ENCODE data around the gene CBL. TPM values are rescaled to one million over a fixed set of nuclear protein-coding genes. Genes with fewer than 3 reads are reported as not detected.

Gene CBL
- total RNA-seq, 2 donors from 2014 or later, result 8.5 to 14.5 TPM

- TF ChIP-seq, protein P1, sequence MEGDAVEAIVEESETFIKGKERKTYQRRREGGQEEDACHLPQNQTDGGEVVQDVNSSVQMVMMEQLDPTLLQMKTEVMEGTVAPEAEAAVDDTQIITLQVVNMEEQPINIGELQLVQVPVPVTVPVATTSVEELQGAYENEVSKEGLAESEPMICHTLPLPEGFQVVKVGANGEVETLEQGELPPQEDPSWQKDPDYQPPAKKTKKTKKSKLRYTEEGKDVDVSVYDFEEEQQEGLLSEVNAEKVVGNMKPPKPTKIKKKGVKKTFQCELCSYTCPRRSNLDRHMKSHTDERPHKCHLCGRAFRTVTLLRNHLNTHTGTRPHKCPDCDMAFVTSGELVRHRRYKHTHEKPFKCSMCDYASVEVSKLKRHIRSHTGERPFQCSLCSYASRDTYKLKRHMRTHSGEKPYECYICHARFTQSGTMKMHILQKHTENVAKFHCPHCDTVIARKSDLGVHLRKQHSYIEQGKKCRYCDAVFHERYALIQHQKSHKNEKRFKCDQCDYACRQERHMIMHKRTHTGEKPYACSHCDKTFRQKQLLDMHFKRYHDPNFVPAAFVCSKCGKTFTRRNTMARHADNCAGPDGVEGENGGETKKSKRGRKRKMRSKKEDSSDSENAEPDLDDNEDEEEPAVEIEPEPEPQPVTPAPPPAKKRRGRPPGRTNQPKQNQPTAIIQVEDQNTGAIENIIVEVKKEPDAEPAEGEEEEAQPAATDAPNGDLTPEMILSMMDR (IDR thresholded peaks at IDR 0.05), result no peak
- Histone ChIP-seq H3K27me3 (no peaks in the 10 kb centered on the region), H3K4me3 (no peak overlapping the region), H3K36me3 (no peaks in the 10 kb centered on the region), H3K27ac (no peak overlapping the region), H3K9me3 (no peaks in the 10 kb centered on the region), H3K4me1 (peaks cover 0 to 23% of the 10 kb centered on the region in 2 donors)
- DNase-seq (ENCODE audit: low spot score), result no peak
Measured at GRCh38 chr11:119332111-119332765, 126.1 kb downstream of the CBL start.

GRCh38 chr11:119334174-119334930, 128.2 kb downstream of the CBL start, which contains the start of gene RNF26:
TSS of gene RNF26 (plus strand) at chr11:119334527. CDS start at chr11:119335123, 596 bp downstream.
- H3K4me1 ChIP-seq, result peaks cover 0 to 45% of the 10 kb centered on the region in 2 donors
- no peaks in the 10 kb centered on the region for H3K9me3 ChIP-seq
- DNase-seq (ENCODE audit: low spot score), result peak; percentile 99
- peak within 1 kb of the TSS; percentile 88 to 90 for H3K27ac ChIP-seq
- TF ChIP-seq, protein P1 (IDR thresholded peaks at IDR 0.05), result no peak
- no peaks in the 10 kb centered on the region for H3K36me3 ChIP-seq
- H3K4me3 ChIP-seq, result peak within 1 kb of the TSS; percentile 86 to 93
- H3K27me3 ChIP-seq, result no peaks in the 10 kb centered on the region

GRCh38 chr11:119335091-119335654, 129.0 kb downstream of the CBL start:
- Histone ChIP-seq H3K4me3 (peak overlapping the region; percentile 86 to 93), H3K4me1 (peaks cover 0 to 53% of the 10 kb centered on the region in 2 donors), H3K27me3 (no peaks in the 10 kb centered on the region), H3K27ac (peak overlapping the region; percentile 88 to 90), H3K36me3 (no peaks in the 10 kb centered on the region), H3K9me3 (no peaks in the 10 kb centered on the region)
- DNase-seq (ENCODE audit: low spot score), result no peak
- TF ChIP-seq, protein P1 (IDR thresholded peaks at IDR 0.05), result no peak

DNA sequence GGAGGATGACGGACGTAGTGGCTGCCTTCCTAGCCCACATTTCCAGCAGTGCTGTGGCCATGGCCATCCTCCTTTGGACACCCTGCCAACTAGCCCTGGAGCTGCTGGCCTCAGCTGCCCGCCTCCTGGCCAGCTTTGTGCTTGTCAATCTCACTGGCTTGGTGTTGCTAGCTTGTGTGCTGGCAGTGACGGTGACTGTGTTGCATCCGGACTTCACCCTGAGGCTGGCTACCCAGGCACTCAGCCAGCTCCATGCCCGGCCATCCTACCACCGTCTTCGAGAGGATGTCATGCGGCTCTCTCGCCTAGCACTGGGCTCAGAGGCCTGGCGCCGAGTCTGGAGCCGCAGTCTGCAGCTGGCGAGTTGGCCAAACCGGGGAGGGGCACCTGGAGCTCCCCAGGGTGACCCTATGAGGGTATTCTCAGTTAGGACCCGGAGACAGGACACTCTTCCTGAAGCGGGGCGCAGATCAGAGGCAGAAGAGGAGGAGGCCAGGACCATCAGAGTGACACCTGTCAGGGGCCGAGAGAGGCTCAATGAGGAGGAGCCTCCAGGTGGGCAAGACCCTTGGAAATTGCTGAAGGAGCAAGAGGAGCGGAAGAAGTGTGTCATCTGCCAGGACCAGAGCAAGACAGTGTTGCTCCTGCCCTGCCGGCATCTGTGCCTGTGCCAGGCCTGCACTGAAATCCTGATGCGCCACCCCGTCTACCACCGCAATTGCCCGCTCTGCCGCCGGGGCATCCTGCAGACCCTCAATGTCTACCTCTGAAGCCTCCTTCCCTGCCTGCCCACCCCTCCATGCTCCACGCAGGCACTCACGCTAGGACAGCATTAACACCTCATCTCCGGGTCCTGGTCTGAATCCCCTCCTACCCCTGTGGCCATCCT, 129.8 kb downstream of the CBL start:
- TF ChIP-seq, protein P1 (IDR thresholded peaks at IDR 0.05), result no peak
- Histone ChIP-seq H3K4me3 (no peak overlapping the region), H3K36me3 (no peaks in the 10 kb centered on the region), H3K9me3 (no peaks in the 10 kb centered on the region), H3K4me1 (peaks cover 0 to 60% of the 10 kb centered on the region in 2 donors), H3K27ac (no peak overlapping the region), H3K27me3 (no peaks in the 10 kb centered on the region)
- DNase-seq (ENCODE audit: low spot score), result no peak

DNA sequence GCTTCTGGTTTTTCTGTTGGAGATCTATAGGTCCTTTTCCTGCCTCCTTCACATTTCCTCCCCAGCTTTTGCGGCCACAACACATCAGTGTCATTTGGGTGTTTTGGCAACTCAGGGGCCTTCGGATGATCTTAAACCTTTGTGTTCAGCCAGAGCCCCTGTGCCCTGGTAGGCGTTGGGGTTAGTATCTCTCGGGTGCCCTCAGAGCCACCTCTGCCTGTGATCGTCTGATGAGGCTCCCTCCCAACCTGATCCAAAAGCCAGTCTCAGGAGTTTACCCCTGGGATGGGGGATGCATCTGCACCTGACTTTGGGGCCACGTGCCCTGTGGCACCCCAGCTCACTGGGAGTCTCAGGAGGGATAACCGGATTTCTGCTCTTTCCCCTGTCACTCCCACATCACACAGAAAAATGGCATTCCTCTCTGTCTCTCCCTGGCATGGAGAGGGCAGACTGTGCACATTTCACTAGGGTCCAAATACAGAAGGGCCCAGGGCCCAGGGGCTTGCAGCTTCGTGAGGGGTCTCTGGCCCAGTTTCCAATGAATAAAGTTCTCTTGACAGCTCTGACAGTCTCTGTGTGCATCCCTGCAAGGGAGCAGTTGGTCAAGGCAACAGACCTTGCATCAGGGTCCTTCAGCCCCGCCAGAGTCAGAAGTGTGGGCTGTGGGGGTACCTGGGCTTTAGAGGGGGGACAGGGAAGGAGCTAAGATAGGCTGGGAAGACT, 130.8 kb downstream of the CBL start:
- no peaks in the 10 kb centered on the region for H3K36me3 ChIP-seq
- no peak for DNase-seq (ENCODE audit: low spot score)
- H3K4me1 ChIP-seq, result peaks cover 0 to 69% of the 10 kb centered on the region in 2 donors
- TF ChIP-seq, protein P1 (IDR thresholded peaks at IDR 0.05), result no peak
- no peak overlapping the region for H3K27ac ChIP-seq
- no peaks in the 10 kb centered on the region for H3K9me3 ChIP-seq
- no peak overlapping the region for H3K4me3 ChIP-seq
- no peaks in the 10 kb centered on the region for H3K27me3 ChIP-seq

Data from right atrium auricular region (tissue), 2 donors.